Measurements from ENCODE around the gene MRPS22. TPM values are rescaled to one million over a fixed set of nuclear protein-coding genes. Genes with fewer than 3 reads are reported as not detected.

Gene MRPS22
- total RNA-seq, 1 donor from 2014 or later: 38.1 TPM

GRCh38 chr3:139317215-139317614 lies 26.6 kb upstream of the MRPS22 start:
- Mint-ChIP-seq H3K4me1 (ENCODE audit: unreplicated experiment) (peaks cover 5% of the 10 kb centered on the region), H3K27me3 (ENCODE audit: unreplicated experiment) (peaks cover 4% of the 10 kb centered on the region), H3K9me3 (ENCODE audit: unreplicated experiment) (no peaks in the 10 kb centered on the region), H3K36me3 (ENCODE audit: low read depth, unreplicated experiment) (peaks cover 3% of the 10 kb centered on the region), H3K27ac (ENCODE audit: unreplicated experiment) (no peak overlapping the region), H3K4me3 (ENCODE audit: unreplicated experiment) (no peak overlapping the region)
- no peak for DNase-seq (ENCODE audit: low spot score)
- TF ChIP-seq, protein P1, sequence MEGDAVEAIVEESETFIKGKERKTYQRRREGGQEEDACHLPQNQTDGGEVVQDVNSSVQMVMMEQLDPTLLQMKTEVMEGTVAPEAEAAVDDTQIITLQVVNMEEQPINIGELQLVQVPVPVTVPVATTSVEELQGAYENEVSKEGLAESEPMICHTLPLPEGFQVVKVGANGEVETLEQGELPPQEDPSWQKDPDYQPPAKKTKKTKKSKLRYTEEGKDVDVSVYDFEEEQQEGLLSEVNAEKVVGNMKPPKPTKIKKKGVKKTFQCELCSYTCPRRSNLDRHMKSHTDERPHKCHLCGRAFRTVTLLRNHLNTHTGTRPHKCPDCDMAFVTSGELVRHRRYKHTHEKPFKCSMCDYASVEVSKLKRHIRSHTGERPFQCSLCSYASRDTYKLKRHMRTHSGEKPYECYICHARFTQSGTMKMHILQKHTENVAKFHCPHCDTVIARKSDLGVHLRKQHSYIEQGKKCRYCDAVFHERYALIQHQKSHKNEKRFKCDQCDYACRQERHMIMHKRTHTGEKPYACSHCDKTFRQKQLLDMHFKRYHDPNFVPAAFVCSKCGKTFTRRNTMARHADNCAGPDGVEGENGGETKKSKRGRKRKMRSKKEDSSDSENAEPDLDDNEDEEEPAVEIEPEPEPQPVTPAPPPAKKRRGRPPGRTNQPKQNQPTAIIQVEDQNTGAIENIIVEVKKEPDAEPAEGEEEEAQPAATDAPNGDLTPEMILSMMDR (IDR thresholded peaks at IDR 0.05; ENCODE audit: unreplicated experiment): no peak

DNA sequence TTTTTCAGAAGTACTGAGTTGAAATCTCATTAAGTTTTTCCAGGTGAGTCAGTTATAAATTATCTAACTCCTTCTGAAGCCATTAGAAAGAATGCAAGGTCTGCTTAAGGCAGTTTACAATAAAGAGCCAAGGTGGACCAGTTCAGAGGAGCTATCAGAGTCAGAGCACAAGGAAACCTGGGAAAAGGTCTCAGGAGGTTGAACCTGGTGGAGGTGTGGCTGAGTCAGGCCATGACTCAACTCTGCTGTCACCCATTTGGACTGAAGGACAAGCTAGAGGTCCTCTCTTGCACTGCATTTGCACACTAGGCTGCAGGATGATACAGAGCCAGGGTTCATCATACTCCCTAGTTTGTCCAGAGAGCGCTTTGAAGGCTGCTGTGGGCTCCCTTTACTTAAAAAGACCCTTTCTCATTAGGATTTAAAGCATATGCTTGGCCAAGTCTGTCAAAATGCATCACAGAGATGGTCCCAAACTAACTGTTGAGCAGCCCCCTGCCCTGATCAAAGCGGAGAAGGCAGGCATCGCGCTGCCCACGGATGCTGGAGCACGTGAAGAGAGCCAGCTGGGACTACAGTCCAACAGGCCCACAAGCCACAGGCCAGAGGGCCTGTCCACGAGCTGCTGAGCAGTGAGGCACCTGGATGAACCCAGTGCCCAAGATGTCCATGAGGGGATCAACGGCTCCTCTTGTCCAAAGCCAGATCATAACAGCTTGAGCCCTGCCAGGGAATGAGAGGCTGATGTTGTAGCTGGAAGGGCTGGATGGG lies 26.0 kb upstream of the MRPS22 start:
- Mint-ChIP-seq H3K27ac (ENCODE audit: unreplicated experiment) (no peak overlapping the region), H3K4me3 (ENCODE audit: unreplicated experiment) (no peak overlapping the region), H3K9me3 (ENCODE audit: unreplicated experiment) (no peaks in the 10 kb centered on the region), H3K4me1 (ENCODE audit: unreplicated experiment) (peaks cover 2% of the 10 kb centered on the region), H3K36me3 (ENCODE audit: low read depth, unreplicated experiment) (peaks cover 3% of the 10 kb centered on the region), H3K27me3 (ENCODE audit: unreplicated experiment) (peaks cover 4% of the 10 kb centered on the region)
- DNase-seq (ENCODE audit: low spot score): no peak
- TF ChIP-seq, protein P1 (IDR thresholded peaks at IDR 0.05; ENCODE audit: unreplicated experiment): no peak

GRCh38 chr3:139318431-139318816 lies 25.4 kb upstream of the MRPS22 start:
- Mint-ChIP-seq H3K27me3 (ENCODE audit: unreplicated experiment) (peaks cover 5% of the 10 kb centered on the region), H3K27ac (ENCODE audit: unreplicated experiment) (no peak overlapping the region), H3K36me3 (ENCODE audit: low read depth, unreplicated experiment) (peaks cover 3% of the 10 kb centered on the region), H3K9me3 (ENCODE audit: unreplicated experiment) (no peaks in the 10 kb centered on the region), H3K4me1 (ENCODE audit: unreplicated experiment) (no peaks in the 10 kb centered on the region), H3K4me3 (ENCODE audit: unreplicated experiment) (no peak overlapping the region)
- TF ChIP-seq, protein P1 (IDR thresholded peaks at IDR 0.05; ENCODE audit: unreplicated experiment): no peak
- no peak for DNase-seq (ENCODE audit: low spot score)

DNA sequence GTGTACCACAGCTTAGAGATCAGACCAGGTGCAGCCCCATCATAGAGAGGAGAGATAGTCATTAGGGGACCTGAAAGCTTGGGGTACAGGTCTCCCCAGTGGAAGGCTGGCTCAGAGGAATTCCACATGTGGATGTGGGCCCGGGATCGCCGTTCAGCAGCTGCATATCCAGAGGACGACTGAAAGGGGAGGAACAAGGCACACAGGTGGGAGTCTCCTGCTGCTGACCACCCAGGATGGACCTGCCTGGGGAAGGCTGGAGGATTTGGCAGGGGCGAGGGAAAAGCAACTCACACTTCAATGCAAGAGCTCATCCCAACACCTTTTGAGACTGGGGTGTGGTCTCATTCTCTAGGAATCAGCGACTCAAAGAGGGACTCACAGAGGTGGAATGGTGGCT lies 25.0 kb upstream of the MRPS22 start:
- Mint-ChIP-seq H3K27ac (ENCODE audit: unreplicated experiment) (no peak overlapping the region), H3K4me3 (ENCODE audit: unreplicated experiment) (no peak overlapping the region), H3K4me1 (ENCODE audit: unreplicated experiment) (no peaks in the 10 kb centered on the region), H3K27me3 (ENCODE audit: unreplicated experiment) (peaks cover 6% of the 10 kb centered on the region), H3K9me3 (ENCODE audit: unreplicated experiment) (no peaks in the 10 kb centered on the region), H3K36me3 (ENCODE audit: low read depth, unreplicated experiment) (peaks cover 3% of the 10 kb centered on the region)
- TF ChIP-seq, protein P1 (IDR thresholded peaks at IDR 0.05; ENCODE audit: unreplicated experiment): no peak
- DNase-seq (ENCODE audit: low spot score): no peak
